MM.1S (cell line): ENCODE results near the gene PNPLA4.

Experiments
- DNase-seq: peaks from one replicate; pipeline ENCODE4 v3.0.0-alpha.2; 2015
- H2AFZ ChIP-seq: fragments of 300-600 bp; sonication (generic); 2 replicates; pipeline ENCODE4 v1.6.0; 2016; ENCODE audit warnings: antibody characterized with exemption, low read length
- H3F3A ChIP-seq: fragments of 300-600 bp; sonication (generic); 2 replicates; pipeline ENCODE4 v1.6.1; 2016; ENCODE audit warnings: mild to moderate bottlenecking, antibody characterized with exemption, low read length, moderate library complexity, mixed read lengths; ENCODE audit not compliant: insufficient read depth
- H3K27ac ChIP-seq: fragments of 300-600 bp; sonication (generic); 2 replicates; pipeline ENCODE4 v1.5.1; 2016; ENCODE audit warnings: mild to moderate bottlenecking, low read length
- H3K27me3 ChIP-seq: fragments of 300-600 bp; sonication (generic); replicated peaks from 2 replicates; pipeline ENCODE4 v1.6.0; 2016; ENCODE audit warnings: low read length; ENCODE audit not compliant: insufficient read depth
- H3K36me3 ChIP-seq: fragments of 300-600 bp; sonication (generic); replicated peaks from 2 replicates; pipeline ENCODE4 v1.6.1; 2016; ENCODE audit warnings: mild to moderate bottlenecking, low read length, mixed read lengths; ENCODE audit not compliant: insufficient read depth
- H3K4me1 ChIP-seq: fragments of 300-600 bp; sonication (generic); 2 replicates; pipeline ENCODE4 v1.6.1; 2016; ENCODE audit warnings: low read length, mixed read lengths
- H3K4me2 ChIP-seq: fragments of 300-600 bp; sonication (generic); 2 replicates; pipeline ENCODE4 v1.6.0; 2016; ENCODE audit warnings: low read depth, low read length
- H3K4me3 ChIP-seq: fragments of 300-600 bp; sonication (generic); 2 replicates; pipeline ENCODE4 v1.5.1; 2016; ENCODE audit warnings: low read length, mixed read lengths
- H3K79me2 ChIP-seq: fragments of 300-600 bp; sonication (generic); 2 replicates; pipeline ENCODE4 v1.6.1; 2016; ENCODE audit warnings: mixed run types, low read length, mixed read lengths
- H3K9ac ChIP-seq: fragments of 300-600 bp; sonication (generic); 2 replicates; pipeline ENCODE4 v1.6.1; 2016; ENCODE audit warnings: low read length, mixed read lengths
- H3K9me2 ChIP-seq: fragments of 300-600 bp; sonication (generic); replicated peaks from 2 replicates; pipeline ENCODE4 v1.6.1; 2016; ENCODE audit warnings: mild to moderate bottlenecking, low read length, mixed read lengths; ENCODE audit not compliant: insufficient read depth
- H3K9me3 ChIP-seq: fragments of 300-600 bp; sonication (generic); replicated peaks from 2 replicates; pipeline ENCODE4 v1.6.1; 2016; ENCODE audit warnings: mild to moderate bottlenecking, low read length, mixed read lengths; ENCODE audit not compliant: insufficient read depth
- H4K20me1 ChIP-seq: fragments of 300-600 bp; sonication (generic); 2 replicates; pipeline ENCODE4 v1.6.1; 2016; ENCODE audit warnings: mild to moderate bottlenecking, low read length, moderate library complexity, mixed read lengths; ENCODE audit not compliant: insufficient read depth
- EZH2 ChIP-seq: fragments of 300-600 bp; sonication (generic); optimal IDR thresholded peaks from 2 replicates; pipeline ENCODE3; 2017; ENCODE audit warnings: low read depth, mild to moderate bottlenecking, antibody characterized with exemption, low read length, mixed read lengths
- EZH2phosphoT487 ChIP-seq: fragments of 300-600 bp; sonication (generic); IDR thresholded peaks from 2 replicates; pipeline ENCODE4 v1.6.1; 2018; ENCODE audit warnings: antibody characterized with exemption, low read length
- TF ChIP-seq, protein P1 (sequence below): fragments of 300-600 bp; sonication (generic); IDR thresholded peaks from 2 replicates; pipeline ENCODE4 v1.5.1; 2016; ENCODE audit warnings: antibody characterized with exemption, low read length, mixed read lengths

PNPLA4 gene

DNA sequence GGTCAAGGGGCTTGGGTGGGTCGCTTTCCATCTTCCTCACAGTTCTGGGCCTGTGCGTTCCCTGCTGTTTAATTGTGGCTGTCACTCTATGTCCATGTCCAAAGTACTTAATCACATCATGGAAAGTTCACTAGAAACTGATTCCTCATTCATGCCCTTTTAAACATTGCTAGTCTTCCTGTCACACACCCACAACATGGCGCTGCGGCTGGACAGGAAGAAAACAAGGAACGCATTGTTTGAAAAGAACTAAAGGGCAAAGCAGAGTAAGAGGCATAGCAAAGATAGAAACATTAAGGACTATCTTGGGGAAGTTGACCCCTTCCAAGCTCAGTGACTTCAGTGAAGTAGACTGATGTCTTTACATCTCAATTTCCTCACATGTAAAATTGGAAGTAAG, 18.4 kb downstream of the PNPLA4 start:
- Histone ChIP-seq H2AFZ (no peak overlapping the region), H3K27me3 (no peaks in the 10 kb centered on the region), H3K9me3 (no peaks in the 10 kb centered on the region), H3K36me3 (no peaks in the 10 kb centered on the region), H3K79me2 (no peaks in the 10 kb centered on the region), H3K4me1 (no peaks in the 10 kb centered on the region), H3F3A (no peaks in the 10 kb centered on the region), H3K4me2 (no peak overlapping the region), H3K4me3 (no peak overlapping the region), H4K20me1 (no peaks in the 10 kb centered on the region), H3K9me2 (no peaks in the 10 kb centered on the region), H3K9ac (no peak overlapping the region), H3K27ac (no peak overlapping the region)
- TF ChIP-seq EZH2 (no peak), EZH2phosphoT487 (no peak)
- TF ChIP-seq, protein P1, sequence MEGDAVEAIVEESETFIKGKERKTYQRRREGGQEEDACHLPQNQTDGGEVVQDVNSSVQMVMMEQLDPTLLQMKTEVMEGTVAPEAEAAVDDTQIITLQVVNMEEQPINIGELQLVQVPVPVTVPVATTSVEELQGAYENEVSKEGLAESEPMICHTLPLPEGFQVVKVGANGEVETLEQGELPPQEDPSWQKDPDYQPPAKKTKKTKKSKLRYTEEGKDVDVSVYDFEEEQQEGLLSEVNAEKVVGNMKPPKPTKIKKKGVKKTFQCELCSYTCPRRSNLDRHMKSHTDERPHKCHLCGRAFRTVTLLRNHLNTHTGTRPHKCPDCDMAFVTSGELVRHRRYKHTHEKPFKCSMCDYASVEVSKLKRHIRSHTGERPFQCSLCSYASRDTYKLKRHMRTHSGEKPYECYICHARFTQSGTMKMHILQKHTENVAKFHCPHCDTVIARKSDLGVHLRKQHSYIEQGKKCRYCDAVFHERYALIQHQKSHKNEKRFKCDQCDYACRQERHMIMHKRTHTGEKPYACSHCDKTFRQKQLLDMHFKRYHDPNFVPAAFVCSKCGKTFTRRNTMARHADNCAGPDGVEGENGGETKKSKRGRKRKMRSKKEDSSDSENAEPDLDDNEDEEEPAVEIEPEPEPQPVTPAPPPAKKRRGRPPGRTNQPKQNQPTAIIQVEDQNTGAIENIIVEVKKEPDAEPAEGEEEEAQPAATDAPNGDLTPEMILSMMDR: no peak
- no peak for DNase-seq

DNA sequence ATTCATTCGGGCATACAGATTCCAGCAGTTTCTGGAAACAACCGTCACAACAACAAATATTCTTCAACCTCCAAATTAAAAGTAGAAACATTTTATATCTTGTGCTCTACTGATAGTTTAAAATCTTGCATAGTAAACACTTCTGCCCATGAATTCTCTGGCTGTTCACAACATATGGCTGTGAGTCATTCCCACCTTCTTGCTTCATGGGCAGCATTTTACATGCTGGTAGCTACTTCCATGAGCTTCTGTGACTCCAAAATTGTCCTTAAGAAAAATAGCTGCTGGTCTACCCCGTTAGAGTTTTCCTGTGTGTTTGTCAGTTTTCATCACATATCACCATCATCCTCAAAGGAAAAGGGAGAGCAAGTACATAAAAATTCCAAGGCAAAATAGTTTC, 22.7 kb downstream of the PNPLA4 start:
- no peaks in the 10 kb centered on the region for H4K20me1 ChIP-seq
- H3K27me3 ChIP-seq: no peaks in the 10 kb centered on the region
- H3K9ac ChIP-seq: no peak overlapping the region
- no peaks in the 10 kb centered on the region for H3K9me2 ChIP-seq
- TF ChIP-seq, protein P1: no peak
- TF ChIP-seq EZH2: no peak
- no peak for TF ChIP-seq EZH2phosphoT487
- no peaks in the 10 kb centered on the region for H3K36me3 ChIP-seq
- H3F3A ChIP-seq: no peaks in the 10 kb centered on the region
- no peaks in the 10 kb centered on the region for H3K9me3 ChIP-seq
- H3K4me3 ChIP-seq: no peak overlapping the region
- no peaks in the 10 kb centered on the region for H3K79me2 ChIP-seq
- no peak overlapping the region for H2AFZ ChIP-seq
- no peak overlapping the region for H3K4me2 ChIP-seq
- H3K27ac ChIP-seq: no peak overlapping the region
- DNase-seq: no peak
- H3K4me1 ChIP-seq: no peaks in the 10 kb centered on the region

DNA sequence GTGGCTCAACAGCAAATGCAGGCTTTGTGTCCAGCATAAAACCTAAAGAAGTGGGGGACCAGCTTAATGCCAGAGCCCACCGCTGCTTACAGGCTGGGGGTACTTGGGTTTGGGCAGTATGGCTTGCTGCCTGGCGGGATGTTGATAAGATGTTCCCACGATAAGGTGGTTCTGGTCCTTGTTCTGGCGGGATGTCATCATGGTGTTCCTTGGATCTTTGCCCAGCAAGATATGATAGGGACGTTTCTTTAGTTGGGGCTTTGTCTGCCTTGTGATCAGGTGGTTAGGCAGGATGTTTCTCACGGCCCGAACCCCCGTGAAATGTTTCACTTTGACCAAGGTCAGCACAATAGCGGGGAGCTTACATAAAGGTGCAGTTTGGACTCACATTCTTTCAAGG, 35.3 kb downstream of the PNPLA4 start:
- Histone ChIP-seq H3K4me3 (no peak overlapping the region), H3K9me2 (no peaks in the 10 kb centered on the region), H3K4me2 (no peak overlapping the region), H3K9ac (no peak overlapping the region), H3K4me1 (no peaks in the 10 kb centered on the region), H3K9me3 (no peaks in the 10 kb centered on the region), H3K79me2 (no peaks in the 10 kb centered on the region), H3K27ac (no peak overlapping the region), H3K27me3 (no peaks in the 10 kb centered on the region), H3K36me3 (no peaks in the 10 kb centered on the region), H3F3A (peaks cover 3% of the 10 kb centered on the region; the same call in 1 of the 2 replicates), H4K20me1 (no peaks in the 10 kb centered on the region), H2AFZ (no peak overlapping the region)
- TF ChIP-seq EZH2 (no peak), EZH2phosphoT487 (no peak)
- TF ChIP-seq, protein P1: no peak
- no peak for DNase-seq
